GM21576 (cell line): ENCODE measurements around the gene SGK2.

Experiments
- ATAC-seq: cut with Tn5 transposase; IDR thresholded peaks from one replicate; pipeline ENCODE4 v1.9.1; 2021; ENCODE audit warnings: mild to moderate bottlenecking, moderate library complexity; ENCODE audit not compliant: unreplicated experiment

The SGK2 gene

DNA sequence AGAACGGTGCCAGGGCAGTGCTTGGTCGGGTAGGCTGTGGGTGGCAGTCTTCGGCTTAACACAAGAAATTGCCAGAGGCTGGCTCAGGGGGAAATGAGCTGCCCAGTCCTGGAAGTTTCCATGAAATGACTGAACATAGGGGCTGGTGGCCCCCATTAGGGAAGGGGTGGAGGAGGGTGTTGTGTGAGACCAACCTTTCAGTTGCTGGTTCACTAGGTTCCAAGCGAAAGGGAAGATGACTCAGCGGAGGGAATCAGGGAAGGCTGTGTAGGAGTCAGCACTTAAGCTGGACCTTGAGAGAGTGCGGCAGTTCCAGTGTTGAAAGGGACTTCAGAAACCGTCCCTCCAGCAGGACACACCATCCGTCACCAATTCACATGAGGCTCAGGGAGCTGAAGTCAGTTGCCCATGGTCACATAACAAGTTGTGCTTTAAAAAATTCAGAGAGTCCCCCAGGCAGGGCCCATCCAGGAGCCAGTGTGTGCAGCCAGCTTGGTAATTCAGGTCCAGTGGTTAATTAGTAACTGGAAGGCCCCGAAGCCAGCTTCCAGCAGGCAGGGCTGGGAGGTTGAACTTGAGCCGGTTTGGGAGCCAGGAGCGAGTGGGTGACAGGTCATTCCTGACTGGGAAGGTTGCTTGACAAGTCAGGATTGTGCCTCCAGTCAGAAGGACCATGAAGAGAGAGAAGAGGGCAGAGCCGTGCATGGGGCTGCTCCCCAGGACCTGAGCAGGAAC is at the start of gene SGK2:
Gene SGK2 (plus strand): TSS at position 616 of the 735 bp plus-strand sequence. CDS start 7,469 bp downstream, outside the sequence.
- no peak for ATAC-seq

DNA sequence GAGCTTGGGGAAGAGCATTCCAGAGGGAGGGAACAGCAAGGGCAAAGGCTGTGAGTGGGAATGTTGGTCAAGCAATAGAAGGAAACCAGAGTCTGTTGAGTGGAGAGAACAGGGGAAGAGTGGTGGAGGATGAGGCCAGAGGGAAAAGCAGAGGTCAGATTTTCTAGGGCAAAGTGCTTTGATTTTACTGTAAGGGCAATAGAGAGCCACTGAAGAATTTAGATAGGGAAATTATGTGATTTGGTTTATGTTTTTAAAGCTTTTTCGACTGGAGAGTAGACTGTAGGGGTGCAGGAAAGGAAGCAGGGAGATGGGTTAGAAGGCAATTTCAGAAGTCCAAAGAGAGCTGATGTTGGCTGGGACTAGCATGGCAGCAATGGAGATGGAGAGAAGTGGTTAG is 46.9 kb upstream of the SGK2 start:
- ATAC-seq, result no peak

DNA sequence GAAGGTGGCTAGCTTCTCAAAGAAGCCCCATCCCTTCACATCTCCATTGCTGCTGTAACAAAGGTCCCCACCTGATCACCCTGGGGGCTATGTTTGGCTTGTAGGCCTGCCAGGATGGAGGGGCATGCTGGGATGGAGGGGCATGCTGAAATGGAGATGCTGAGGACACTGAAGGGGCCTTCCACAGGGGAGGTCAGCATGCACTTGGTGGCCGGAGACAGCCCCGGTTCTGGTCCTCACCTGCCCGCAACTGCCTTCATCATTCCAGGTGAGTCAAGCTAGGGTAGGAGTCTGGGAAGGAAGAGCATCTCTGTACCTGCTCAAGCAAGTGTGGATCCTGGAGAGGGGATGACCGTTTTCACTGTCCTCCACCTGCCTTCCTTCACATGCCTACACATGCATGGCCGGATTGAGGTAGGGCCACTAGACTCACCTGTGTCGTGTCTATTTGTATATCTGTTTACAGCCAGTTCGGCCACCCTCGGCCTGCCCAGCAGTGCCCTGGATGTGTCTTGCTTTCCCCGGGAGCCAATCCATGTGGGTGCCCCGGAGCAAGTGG is 45.4 kb upstream of the SGK2 start:
- no peak for ATAC-seq

DNA sequence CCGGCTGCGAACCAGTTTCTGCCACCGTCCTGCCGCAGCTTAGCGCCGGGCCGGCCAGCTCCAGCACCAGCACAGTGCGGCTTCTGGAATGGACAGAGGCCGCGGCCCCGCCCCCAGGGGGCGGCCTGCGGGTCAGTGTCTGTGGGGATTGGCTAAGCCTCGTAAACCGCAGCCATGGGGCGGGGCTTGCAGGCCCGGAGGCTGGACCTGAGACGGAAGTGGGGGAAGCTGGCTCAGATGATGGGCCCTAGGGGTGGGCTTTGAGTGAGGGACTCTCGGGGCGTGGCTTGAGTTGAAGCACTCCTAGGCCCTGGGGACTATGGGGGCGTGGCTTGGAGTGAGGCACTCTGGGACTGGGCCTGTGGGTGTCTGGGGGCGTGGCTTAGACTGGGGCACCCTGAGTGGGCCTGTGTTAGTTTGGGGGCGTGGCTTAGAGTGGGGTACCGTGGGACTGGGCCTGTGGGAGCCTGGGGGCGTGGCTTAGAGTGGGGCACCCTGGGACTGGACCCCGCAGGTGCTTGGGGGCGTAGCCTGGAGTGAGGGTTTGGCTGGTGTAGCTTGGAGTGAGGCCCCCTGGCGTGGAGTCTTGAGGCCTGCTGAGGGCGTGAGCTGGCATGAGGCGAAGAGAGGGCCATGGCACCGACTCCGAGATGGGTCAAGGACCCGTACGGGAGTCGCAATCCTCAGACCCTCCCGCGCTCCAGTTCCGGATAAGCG is 44.7 kb upstream of the SGK2 start:
- ATAC-seq, result peak; percentile 77

DNA sequence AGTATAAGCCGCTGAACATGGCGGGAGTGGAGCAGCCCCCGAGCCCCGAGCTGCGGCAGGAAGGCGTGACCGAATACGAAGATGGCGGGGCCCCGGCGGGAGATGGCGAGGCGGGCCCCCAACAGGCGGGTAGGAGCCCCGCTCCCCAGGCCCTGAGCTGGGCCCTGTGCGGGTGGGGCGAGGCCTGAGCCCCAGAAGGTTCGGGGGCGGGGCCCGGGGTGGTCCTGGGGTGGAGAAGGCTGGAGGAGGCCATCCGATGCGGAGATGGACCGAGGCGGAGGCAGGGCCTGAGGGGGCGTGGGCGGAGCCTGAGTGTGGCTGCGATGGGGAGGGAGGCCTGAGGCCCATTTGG is 44.2 kb upstream of the SGK2 start:
- peak; percentile 10 for ATAC-seq

DNA sequence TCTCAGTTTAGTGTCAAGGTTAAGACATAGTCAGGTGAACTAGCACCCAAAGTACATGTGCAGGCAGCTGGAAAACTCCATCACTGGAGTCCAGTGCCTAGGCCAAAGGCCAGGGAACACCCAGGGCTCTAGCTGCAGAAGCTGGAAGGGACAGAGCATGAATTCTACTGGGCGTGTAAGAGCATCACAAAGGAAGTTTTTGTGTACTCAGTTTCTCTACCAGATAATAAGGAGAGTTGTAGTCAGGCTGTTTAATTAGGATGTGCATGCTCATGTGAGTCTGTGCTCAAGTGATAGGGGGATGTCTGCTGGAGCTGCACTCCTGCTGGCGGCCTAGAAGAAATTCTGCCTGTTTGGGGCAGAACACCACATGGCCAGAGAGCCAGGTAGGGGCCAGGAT is 43.2 kb upstream of the SGK2 start:
- ATAC-seq, result no peak

DNA sequence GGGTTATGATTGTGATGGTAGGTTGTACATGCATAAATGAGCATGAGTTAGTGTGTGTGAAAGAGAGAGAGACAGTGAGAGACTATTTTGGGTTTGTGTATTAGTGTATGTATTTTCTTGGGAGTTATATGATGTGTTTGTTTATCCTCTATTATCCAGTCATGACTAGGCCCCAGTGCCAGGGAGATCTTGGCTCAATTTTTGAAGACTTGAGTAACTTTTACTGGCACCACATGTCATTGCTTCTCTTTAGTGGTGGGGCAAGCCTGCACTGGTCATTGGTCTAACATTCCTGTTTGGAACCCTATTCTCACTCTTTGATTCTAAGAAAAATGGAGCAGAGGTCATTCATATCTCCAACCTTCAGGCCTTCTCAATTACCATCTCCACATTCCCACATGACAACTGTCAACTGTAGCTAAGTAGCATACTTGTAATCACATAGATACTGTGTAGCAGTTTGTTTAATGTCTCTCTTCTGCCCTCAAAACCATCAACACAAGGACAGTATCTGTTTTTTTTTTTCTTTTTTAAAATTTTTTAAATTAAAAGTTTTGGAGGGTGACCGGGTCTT is 42.5 kb upstream of the SGK2 start:
- no peak for ATAC-seq

DNA sequence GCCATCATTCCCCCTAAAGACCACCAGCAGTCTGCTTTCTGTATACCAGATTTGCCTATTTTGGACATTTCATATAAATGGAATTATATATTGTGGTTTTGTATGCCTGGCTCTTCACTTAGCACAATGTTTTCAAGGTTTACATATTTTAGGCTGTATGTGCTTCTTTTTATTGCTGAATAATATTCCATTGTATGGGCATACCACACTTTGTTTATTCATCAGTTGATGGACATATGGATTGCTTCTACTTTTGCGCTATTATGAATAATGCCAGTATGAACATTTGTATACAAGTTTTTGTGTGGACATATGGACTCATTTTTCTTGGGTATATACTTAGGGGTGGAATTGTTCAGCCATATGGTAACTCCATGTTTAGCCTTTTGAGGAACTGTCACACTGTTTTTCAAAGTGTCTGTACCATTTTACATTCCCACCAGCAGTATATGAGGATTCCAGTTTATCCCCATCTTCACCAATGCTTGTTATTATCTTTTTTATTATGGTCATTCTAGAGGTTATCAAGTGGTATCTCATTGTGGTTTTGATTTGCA is 38.7 kb upstream of the SGK2 start:
- ATAC-seq, result no peak

DNA sequence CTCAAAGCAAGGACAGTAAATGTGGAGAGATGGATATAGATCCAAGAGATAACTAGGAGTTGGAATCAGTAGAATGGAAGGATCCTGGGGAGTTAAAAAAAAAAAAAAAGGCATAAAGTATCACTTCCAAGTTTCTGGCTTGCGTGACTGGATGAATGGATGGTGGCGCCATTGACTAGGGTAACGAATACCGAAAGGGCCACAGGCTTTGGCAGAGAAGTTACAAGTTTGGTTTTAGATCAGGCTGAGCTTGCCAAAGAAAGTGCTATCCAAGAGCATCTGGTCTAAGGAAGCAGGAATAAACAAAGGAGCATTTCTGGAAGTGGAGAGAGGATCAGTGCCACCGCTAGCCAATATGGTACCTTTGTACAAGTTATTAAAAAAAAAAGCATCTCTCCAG is 33.8 kb upstream of the SGK2 start:
- no peak for ATAC-seq

DNA sequence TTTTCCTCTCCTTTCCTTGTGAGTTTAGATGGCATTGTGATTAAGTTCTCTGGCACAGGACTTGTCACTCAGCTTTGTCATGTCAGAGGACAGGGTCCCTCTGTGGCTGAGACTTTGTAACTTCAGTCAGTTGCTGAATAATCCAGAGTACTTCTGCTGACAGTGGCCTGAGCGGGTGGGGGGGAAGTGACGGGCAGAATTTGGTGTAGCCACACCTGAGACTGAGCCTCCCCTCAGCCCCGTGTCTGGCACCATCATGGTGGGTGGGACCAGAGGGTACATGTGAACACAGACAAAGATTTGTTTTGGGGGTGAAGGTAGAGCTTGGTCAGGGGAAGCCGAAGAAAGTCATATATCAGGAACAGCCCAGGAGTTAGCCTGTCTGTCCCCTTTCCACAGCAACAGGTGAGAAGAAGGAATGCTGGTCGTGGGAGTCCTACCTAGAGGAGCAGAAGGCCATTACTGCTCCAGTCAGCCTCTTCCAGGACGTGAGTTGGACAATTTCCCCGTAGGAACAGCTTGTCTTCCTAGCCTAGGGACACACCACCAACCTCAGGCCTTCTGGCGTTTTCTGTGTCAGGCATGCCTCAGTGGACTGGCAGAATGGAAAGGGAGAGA is 30.5 kb upstream of the SGK2 start:
- no peak for ATAC-seq

DNA sequence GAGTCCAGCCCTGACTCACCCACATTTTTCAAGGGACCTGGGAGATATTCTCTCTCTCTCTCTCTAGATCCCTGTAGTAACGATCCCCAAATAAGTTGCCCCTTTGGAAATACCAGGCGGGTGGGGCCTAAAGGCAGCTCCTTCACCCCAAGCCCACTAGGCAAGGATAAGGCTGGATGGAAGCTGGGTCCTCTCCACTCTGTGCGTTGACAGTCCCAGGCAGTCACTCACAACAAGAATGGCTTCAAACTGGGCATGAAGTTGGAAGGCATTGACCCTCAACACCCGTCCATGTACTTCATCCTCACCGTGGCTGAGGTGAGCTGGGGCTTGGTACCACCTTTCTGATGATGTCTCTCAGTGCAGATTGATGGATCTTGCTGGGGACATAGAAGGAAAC is 29.8 kb upstream of the SGK2 start:
- no peak for ATAC-seq

DNA sequence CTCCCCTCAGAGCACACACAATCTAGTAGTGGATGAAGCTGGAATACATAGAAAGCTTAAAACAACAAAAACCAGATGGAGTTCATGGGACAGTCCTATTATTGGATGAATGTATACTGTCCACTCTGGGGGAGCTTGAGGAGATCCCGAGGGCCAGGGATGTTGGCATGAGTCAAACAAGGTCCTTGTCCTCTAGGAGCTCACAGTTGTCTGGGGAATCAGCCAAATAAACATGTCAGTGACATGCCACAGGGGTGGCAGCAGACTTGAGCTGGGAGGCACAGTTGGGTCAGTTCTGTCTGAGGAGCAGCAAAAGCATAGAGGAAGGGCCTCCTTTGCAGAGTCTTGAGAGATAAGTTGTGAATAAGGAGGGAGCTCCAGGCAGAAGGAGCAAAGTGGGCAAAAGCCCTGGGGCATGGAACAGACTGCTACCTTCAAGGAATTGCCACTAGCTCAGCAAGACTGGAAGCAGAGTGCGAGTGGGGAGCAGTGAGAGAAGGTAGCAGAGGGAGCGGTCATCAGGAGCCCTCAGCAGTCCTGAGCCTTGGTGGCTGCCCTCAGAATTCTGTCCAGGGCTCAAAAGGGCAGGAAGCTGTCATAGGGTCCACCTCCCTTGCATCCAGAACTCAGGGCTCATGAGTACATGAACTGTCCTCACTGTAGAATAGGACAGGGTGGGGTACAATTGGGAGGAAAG is 29.2 kb upstream of the SGK2 start:
- no peak for ATAC-seq

DNA sequence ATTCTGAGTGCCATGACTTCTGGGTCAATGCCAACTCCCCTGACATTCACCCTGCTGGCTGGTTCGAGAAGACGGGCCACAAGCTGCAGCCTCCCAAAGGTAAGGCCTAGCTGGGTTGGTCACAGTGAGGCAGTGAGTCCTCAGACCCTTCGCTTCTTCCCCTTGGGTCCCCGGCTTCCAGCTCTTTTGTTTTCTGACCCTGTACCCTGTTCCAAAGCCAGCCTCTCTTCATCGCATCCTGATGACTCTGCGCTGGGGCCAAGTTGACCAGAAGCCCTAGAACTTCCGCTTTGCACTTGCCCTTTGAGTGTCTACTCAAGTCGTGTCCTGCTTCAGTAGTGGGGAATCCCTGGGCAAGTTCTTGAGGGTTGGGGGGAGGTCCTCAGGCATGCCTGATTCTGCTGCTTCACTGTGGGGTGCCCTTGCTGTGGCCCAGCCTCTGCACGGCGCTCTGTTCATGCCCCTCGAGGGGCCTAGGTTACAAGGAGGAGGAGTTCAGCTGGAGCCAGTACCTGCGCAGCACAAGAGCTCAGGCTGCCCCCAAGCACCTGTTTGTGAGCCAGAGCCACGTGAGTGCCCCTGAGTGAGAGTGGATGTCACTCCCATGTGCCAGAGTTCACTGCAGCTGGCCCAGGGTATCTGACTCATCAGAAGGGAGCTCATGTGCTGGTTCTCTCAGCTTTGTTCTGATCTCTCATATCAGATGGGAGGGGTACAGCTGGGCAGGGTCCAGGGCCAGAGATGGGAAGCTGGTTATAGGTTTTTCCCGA is 28.3 kb upstream of the SGK2 start:
- ATAC-seq, result no peak

DNA sequence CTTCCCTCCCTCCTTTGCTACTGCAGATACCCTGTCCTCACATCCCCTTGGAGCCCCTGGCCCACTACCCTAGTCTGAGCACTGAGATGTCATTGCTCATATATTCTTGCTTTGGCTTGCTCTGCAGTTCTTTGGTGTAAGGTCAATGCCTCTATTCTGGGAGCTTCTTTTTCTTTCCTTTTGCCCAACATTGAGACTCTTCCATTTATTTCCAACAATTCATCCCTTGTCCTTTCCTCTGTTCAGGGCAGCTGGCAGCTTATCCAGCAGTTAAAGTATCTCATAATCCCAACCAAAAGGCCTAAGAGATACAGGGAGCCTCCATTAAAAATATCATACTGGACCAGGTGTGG is 27.8 kb upstream of the SGK2 start:
- no peak for ATAC-seq

DNA sequence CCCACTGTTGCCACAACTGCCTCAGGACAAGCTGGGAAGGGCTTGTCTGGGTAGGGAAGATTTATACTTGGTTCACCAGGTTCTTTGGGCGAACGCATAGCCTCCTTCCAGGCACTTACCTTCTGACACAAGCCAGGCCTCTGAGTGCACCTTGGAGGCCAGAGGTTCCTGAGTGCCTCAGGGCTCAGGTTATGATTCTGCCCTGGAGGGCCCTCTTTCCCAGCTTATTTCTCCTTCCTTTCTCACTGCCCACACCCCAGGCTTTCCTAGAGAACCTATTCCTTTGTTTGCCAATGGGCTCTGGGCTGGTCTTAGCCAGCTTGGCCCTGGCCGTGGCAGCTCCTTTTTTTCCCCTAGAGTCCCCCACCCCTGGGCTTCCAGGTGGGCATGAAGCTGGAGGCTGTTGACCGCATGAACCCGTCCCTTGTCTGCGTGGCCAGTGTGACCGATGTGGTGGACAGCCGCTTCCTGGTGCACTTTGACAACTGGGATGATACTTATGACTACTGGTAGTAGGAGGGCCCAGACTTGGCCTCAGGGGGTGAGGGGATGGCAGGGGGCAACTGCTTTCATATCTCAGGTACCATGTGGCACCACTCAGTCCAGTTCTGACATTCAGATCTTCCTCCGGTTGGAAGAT is 26.3 kb upstream of the SGK2 start:
- ATAC-seq, result no peak

DNA sequence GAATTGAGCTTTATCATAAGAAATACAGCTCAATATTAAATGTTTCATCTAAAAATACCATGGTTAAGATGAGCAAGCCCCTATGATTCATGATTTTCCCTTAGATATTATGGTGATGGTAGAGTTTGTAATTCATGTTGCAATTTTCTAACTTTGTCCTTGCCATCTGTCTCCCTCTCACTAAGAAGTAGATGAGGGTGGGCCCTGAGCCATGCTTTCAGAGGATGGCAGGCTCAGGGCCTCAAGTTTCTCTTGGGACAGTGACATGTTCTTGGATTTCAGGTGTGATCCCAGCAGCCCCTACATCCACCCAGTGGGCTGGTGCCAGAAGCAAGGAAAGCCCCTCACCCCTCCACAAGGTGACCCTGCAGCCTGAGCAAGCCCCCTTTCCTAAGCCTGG is 25.8 kb upstream of the SGK2 start:
- no peak for ATAC-seq

DNA sequence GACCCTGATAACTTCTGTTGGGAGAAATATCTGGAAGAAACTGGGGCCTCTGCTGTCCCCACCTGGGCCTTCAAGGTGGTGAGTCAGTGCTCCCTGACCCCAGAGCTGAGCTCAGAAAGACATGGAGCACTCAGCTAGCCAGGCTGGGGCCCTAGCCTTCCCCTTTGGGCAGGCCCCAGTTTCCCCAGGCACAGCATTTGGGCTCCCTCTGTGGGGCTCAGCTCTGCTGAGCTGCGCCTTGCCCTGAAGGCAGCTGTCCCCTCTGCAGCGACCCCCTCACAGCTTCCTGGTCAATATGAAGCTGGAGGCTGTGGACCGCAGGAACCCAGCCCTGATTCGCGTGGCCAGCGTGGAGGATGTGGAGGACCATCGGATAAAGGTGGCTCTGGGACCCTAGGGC is 24.8 kb upstream of the SGK2 start:
- no peak for ATAC-seq

DNA sequence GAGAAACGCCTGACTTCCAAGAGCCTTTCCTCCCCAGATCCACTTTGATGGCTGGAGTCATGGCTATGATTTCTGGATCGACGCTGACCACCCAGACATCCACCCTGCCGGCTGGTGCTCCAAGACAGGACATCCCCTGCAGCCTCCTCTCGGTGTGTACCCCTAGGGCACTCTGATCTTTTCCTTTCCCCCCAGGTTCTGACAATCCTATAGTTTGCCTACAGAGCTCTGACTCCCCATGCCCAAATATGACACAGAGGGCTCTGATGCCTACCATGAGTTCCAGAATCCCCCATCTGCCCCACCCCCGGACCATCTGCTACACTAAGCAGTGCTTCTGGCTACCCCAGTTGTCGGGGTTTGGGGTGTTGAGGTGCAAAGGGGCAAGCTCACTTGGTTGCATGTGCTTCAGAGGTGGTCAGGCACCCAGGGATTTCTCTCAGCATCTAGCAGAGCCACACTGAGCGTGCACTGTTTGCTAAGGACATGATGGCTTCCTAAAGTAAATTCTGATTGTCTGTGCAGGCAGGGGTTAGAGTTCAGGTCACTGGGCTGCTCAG is 24.0 kb upstream of the SGK2 start:
- ATAC-seq, result no peak

DNA sequence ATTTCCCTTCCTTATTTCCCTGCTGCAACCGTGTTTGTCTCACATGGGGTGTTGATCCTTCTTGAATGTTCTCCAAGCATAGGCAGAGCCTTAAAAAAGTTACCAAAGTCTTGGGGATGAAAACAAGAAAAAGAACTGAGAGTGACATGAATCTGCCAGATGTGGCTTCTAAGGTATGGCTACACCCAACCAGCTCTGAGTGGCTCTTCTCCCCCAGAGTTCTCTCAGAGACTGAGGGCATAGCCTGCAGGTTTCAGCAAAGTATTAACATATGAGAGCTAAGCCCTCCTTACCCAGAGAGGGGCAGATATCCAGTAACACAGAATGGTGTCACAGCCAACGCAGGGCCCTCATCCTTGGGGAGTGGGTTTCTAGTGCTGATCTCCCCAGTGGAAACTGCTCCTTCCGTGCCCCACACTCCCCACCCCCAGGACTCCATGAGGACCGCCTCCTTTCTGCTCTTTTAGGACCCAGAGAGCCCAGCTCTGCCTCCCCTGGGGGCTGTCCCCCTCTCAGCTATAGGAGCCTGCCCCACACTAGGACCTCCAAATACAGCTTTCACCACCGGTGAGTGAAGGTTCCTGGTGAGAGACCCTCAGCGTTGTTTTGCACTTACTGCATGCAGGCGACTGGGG is 23.3 kb upstream of the SGK2 start:
- ATAC-seq, result no peak
